HepG2 (cell line): ENCODE measurements around the gene RCOR3. TPM values are rescaled to one million over a fixed set of nuclear protein-coding genes. Genes with fewer than 3 reads are reported as not detected.

Experiments
- ATAC-seq: fragments of 200-7000 bp; cut with Tn5 transposase; 3 replicates; pipeline ENCODE4 v1.9.1; 2020; ENCODE audit warnings: mild to moderate bottlenecking, moderate library complexity
- BruUV-seq: library from RNA; stranded (reverse); fragments of 400-500 nt; replicated peaks from 2 replicates; lab custom pipeline; 2021; lab: Mats Ljungman, UMichigan
- CTCF ChIA-PET: fragments of 300-600 bp; formaldehyde crosslinking; extraction: SDS; loops from one replicate; lab custom pipeline; 2021; ENCODE audit warnings: low total read pairs, inconsistent platforms, low intra/inter-chr PET ratio; lab: Yijun Ruan, JAX
- POLR2A ChIA-PET: fragments of 350-600 bp; sonication (Branson Sonifier 250); formaldehyde crosslinking; loops from one replicate; lab custom pipeline; 2020; ENCODE audit warnings: antibody characterized with exemption, inconsistent platforms; lab: Yijun Ruan, JAX
- DNase-seq: peaks from one replicate; pipeline ENCODE4 v3.0.0-alpha.2; 2015; ENCODE audit warnings: low spot score
- FAIRE-seq: peaks from 3 replicates; lab custom pipeline; 2011; peaks lifted over from hg19 to GRCh38; lab: Jason Lieb, UNC
- H2AFZ ChIP-seq: one replicate; pipeline ENCODE4 v1.6.1; 2011; ENCODE audit warnings: low read length, inconsistent platforms
- H3K27ac ChIP-seq: fragments of 300-600 bp; 3 replicates; pipeline ENCODE4 v1.8.0; 2011; ENCODE audit warnings: mixed run types, mild to moderate bottlenecking, mixed read lengths, low read length, inconsistent platforms; ENCODE audit not compliant: insufficient read depth; ENCODE audit errors: extremely low read length
- H3K27me3 ChIP-seq, 2 experiments: fragments of 200-600 bp in 1 of 2; 2 replicates in 1 of 2; 3 replicates in 1 of 2; pipeline versions ENCODE4 v1.6.0 to v1.8.0; 2011; ENCODE audit warnings: low read length in 2 of 2, mild to moderate bottlenecking in 2 of 2, moderate library complexity in 2 of 2, inconsistent platforms in 1 of 2; ENCODE audit not compliant: insufficient read depth in 2 of 2, control insufficient read depth in 1 of 2
- H3K36me3 ChIP-seq, 2 experiments: fragments of 200-600 bp in 1 of 2; replicated peaks in 1 of 2; 2 replicates in 1 of 2; 3 replicates in 1 of 2; pipeline versions ENCODE4 v1.5.1 to v1.8.0; 2011; ENCODE audit warnings: low read length in 2 of 2, inconsistent platforms in 1 of 2; ENCODE audit not compliant: insufficient read depth in 2 of 2, control insufficient read depth in 1 of 2
- H3K4me1 ChIP-seq: 2 replicates; pipeline ENCODE4 v1.5.1; 2012; ENCODE audit warnings: low read length, inconsistent platforms; ENCODE audit not compliant: insufficient read depth
- H3K4me2 ChIP-seq: 2 replicates; pipeline ENCODE4 v1.6.0; 2011; ENCODE audit warnings: low read depth, low read length, inconsistent platforms
- H3K4me3 ChIP-seq, 3 experiments: fragments of 200-600 bp in 1 of 3; sonication (generic), shearing (Covaris generic) in 1 of 3; replicated peaks in 1 of 3; 2 replicates each; pipeline ENCODE4 v1.5.1; 2011 to 2016; ENCODE audit warnings: low read length in 3 of 3, inconsistent platforms in 2 of 3, low read depth in 2 of 3, mild to moderate bottlenecking in 2 of 3, control low read depth in 1 of 3, mixed read lengths in 1 of 3; ENCODE audit not compliant: insufficient read depth in 1 of 3
- H3K79me2 ChIP-seq: one replicate; pipeline ENCODE4 v1.6.1; 2011; ENCODE audit warnings: low read length, inconsistent platforms; ENCODE audit not compliant: insufficient read depth
- H3K9ac ChIP-seq: 2 replicates; pipeline ENCODE4 v1.6.0; 2011; ENCODE audit warnings: mild to moderate bottlenecking, low read depth, low read length, inconsistent platforms; ENCODE audit not compliant: insufficient read depth
- H3K9me3 ChIP-seq: 2 replicates; pipeline ENCODE4 v1.5.1; 2012; ENCODE audit warnings: mild to moderate bottlenecking, low read length
- H4K20me1 ChIP-seq: 2 replicates; pipeline ENCODE4 v1.6.0; 2011; ENCODE audit warnings: inconsistent platforms, mild to moderate bottlenecking, low read length, moderate library complexity; ENCODE audit not compliant: insufficient read depth
- ELF1 ChIP-seq: sonication (generic); formaldehyde crosslinking; IDR thresholded peaks from 2 replicates; pipeline ENCODE4 v1.4.0; 2020; ENCODE audit warnings: missing genetic modification reagents
- MAF1 ChIP-seq: sonication (generic); formaldehyde crosslinking; IDR thresholded peaks from 2 replicates; pipeline ENCODE4 v1.5.0; 2020; ENCODE audit warnings: missing genetic modification reagents, borderline replicate concordance
- PHF5A ChIP-seq: IDR thresholded peaks from one replicate; pipeline ENCODE4 v1.6.1; 2018; ENCODE audit warnings: low read depth, missing genetic modification reagents; ENCODE audit not compliant: unreplicated experiment
- SP140L ChIP-seq: sonication (generic); formaldehyde crosslinking; IDR thresholded peaks from 2 replicates; pipeline ENCODE4 v1.4.0; 2020; ENCODE audit warnings: missing genetic modification reagents, borderline replicate concordance
- TOPORS ChIP-seq: sonication (generic); formaldehyde crosslinking; IDR thresholded peaks from 2 replicates; pipeline ENCODE4 v1.8.0; 2023; ENCODE audit warnings: mild to moderate bottlenecking, missing genetic modification reagents
- ZFP91 ChIP-seq: sonication (generic); formaldehyde crosslinking; IDR thresholded peaks from 2 replicates; pipeline ENCODE4 v1.9.0; 2022; ENCODE audit warnings: missing genetic modification reagents, mild to moderate bottlenecking, borderline replicate concordance
- ZNF138 ChIP-seq: sonication (generic); formaldehyde crosslinking; IDR thresholded peaks from 2 replicates; pipeline ENCODE4 v1.5.0; 2020; ENCODE audit warnings: mild to moderate bottlenecking, low read depth, missing genetic modification reagents
- ZNF367 ChIP-seq: sonication (generic); formaldehyde crosslinking; IDR thresholded peaks from 2 replicates; pipeline ENCODE4 v1.4.0; 2020; ENCODE audit warnings: missing genetic modification reagents, borderline replicate concordance
- ZNF557 ChIP-seq: sonication (generic); formaldehyde crosslinking; IDR thresholded peaks from 2 replicates; pipeline ENCODE4 v1.4.0; 2020; ENCODE audit warnings: missing genetic modification reagents
- WGBS: methylation state at CpG from one replicate; pipeline ENCODE4 v1.1.6; 2017; ENCODE audit warnings: low lambda C conversion rate; 5-methylcytosine and 5-hydroxymethylcytosine counted together
- in situ Hi-C: cut with HindIII; loops from 2 replicates; pipeline ENCODE4 v1.10.0; 2017; ENCODE audit warnings: low pct_unique_long_range_greater_than_20kb; ENCODE audit not compliant: extremely low pct_ligation_motif_present
- intact Hi-C: fragments of 100-400 bp; cut with micrococcal nuclease; formaldehyde crosslinking; loops from one replicate; pipeline ENCODE4 v1.10.0; 2022; ENCODE audit not compliant: unreplicated experiment
- polyA plus RNA-seq, 8 experiments: library from polyadenylated mRNA; depleted of rRNA in 3 of 8; stranded (reverse) in 7 of 8; unstranded in 1 of 8; fragments of >200 nt; fragmentation: Illumina TruSeq in 4 of 8; extraction: Trizol in 4 of 8; gene quantifications; 2 replicates each; pipeline versions ENCODE4 v1.2.1 to v1.2.3, GENCODE V29; 2011 to 2016; ENCODE audit warnings: low read depth in 4 of 8, missing spikeins in 1 of 8, mixed read lengths in 1 of 8; ENCODE audit not compliant: insufficient read depth in 1 of 8
- total RNA-seq, 5 experiments: library from RNA; depleted of rRNA; stranded (reverse); fragments of >200 nt; fragmentation: Illumina TruSeq; extraction: Trizol; gene quantifications; 2 replicates each; pipeline ENCODE4 v1.2.3, GENCODE V29; 2016; ENCODE audit warnings: low read depth in 1 of 5

RCOR3 gene
- total and polyA plus RNA-seq, 2 of the 13 experiments (the other 11 are each of a cell fraction or from before 2014, with no cell fraction given) = 16.8 to 31.6 TPM

- intact Hi-C loops = loop anchor here (5.0 kb wide), 3 partner anchors 52 to 327 kb away; partner anchors contain the start of gene RCOR3
- no TSS peak for BruUV-seq
Measured at GRCh38 chr1:211324992-211325775, 66.0 kb downstream of the RCOR3 start.

More at GRCh38 chr1:211324992-211325775, 66.0 kb downstream of the RCOR3 start:
- no peaks in the 10 kb centered on the region for H3K36me3 ChIP-seq
- no peaks in the 10 kb centered on the region for H4K20me1 ChIP-seq
- DNase-seq (no peak), FAIRE-seq (no peak), ATAC-seq (no peak)
- ChIA-PET POLR2A (interaction anchor here (0.9 kb wide), 1 partner anchor 58 kb away, joined by 3 read pairs; no protein-coding TSS in a partner anchor), CTCF (no interaction called here)
- no peak overlapping the region for H2AFZ ChIP-seq
- H3K79me2 ChIP-seq = no peaks in the 10 kb centered on the region
- no peak overlapping the region for H3K27ac ChIP-seq
- no peak overlapping the region for H3K4me3 ChIP-seq
- TF ChIP-seq PHF5A = no peak
- no peak for TF ChIP-seq ZFP91
- TF ChIP-seq ZNF138 (CRISPR knock-in tag) = no peak
- no peak for TF ChIP-seq MAF1 (CRISPR knock-in tag)
- no peak for TF ChIP-seq SP140L (CRISPR knock-in tag)
- no peak for TF ChIP-seq TOPORS (CRISPR knock-in tag)
- no peak for TF ChIP-seq ZNF367 (CRISPR knock-in tag)
- no peak for TF ChIP-seq ZNF557 (CRISPR knock-in tag)
- TF ChIP-seq ELF1 (CRISPR knock-in tag) = no peak
- WGBS = 58% methylated on average over 12 of the region's 12 CpGs
- H3K9me3 ChIP-seq = no peaks in the 10 kb centered on the region
- in situ Hi-C loops = loop anchor here (10.0 kb wide), 2 partner anchors 190 to 330 kb away; no protein-coding TSS in a partner anchor
- H3K4me1 ChIP-seq = peaks cover 23% of the 10 kb centered on the region; the same call in 1 of the 2 replicates
- H3K9ac ChIP-seq = no peak overlapping the region
- peaks cover 0 to 42% of the 10 kb centered on the region in 2 experiments; a peak in 4 of 5 replicates for H3K27me3 ChIP-seq
- H3K4me2 ChIP-seq = no peak overlapping the region
